PC-3 (cell line): ENCODE results near the gene SBNO2.
"Not testable (repeated sequence)": the region's sequence is repeated elsewhere in the genome, so short reads cannot be mapped to it uniquely, and the experiment has no call there.

ENCODE experiments used
- EZH2 ChIP-seq: fragments of 300-600 bp; sonication (generic); IDR thresholded peaks from one replicate; pipeline ENCODE4 v1.6.1; 2017; ENCODE audit warnings: antibody characterized with exemption, mild to moderate bottlenecking, low read length; ENCODE audit not compliant: unreplicated experiment
- EZH2phosphoT487 ChIP-seq: fragments of 300-600 bp; sonication (generic); IDR thresholded peaks from 2 replicates; pipeline ENCODE4 v1.6.1; 2018; ENCODE audit warnings: mild to moderate bottlenecking, antibody characterized with exemption, low read length, borderline replicate concordance
- TF ChIP-seq, protein P1 (sequence below): fragments of 300-600 bp; sonication (generic); conservative IDR thresholded peaks from 2 replicates; pipeline ENCODE4 v1.5.1; 2017; ENCODE audit warnings: antibody characterized with exemption, low read depth, mild to moderate bottlenecking, low read length

DNA sequence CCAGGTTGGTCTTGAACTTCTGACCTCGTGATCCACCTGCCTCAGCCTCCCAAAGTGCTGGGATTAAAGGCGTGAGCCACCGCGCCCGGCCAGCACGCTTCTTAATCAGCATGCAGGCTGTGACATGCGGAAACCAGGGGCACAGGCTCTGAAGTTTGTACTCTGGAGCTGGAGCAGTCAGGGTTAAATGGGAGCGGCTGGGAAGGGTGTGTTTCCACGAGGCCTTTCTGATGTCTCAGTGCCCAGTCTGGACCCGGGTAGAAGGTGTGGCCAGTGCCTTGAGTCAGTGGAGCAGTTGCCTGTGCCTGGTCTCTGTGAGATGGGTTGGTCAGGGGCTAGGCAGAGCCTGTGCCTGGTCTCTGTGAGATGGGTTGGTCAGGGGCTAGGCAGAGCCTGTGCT is 34.8 kb upstream of the SBNO2 start:
- TF ChIP-seq, protein P1, sequence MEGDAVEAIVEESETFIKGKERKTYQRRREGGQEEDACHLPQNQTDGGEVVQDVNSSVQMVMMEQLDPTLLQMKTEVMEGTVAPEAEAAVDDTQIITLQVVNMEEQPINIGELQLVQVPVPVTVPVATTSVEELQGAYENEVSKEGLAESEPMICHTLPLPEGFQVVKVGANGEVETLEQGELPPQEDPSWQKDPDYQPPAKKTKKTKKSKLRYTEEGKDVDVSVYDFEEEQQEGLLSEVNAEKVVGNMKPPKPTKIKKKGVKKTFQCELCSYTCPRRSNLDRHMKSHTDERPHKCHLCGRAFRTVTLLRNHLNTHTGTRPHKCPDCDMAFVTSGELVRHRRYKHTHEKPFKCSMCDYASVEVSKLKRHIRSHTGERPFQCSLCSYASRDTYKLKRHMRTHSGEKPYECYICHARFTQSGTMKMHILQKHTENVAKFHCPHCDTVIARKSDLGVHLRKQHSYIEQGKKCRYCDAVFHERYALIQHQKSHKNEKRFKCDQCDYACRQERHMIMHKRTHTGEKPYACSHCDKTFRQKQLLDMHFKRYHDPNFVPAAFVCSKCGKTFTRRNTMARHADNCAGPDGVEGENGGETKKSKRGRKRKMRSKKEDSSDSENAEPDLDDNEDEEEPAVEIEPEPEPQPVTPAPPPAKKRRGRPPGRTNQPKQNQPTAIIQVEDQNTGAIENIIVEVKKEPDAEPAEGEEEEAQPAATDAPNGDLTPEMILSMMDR = not testable (repeated sequence)
- not testable (repeated sequence) for TF ChIP-seq EZH2phosphoT487, EZH2
